ENCODE data around the gene TEPSIN. TPM values are rescaled to one million over a fixed set of nuclear protein-coding genes. Genes with fewer than 3 reads are reported as not detected.

Gene TEPSIN
- total RNA-seq, 4 donors from 2014 or later, result 37.9 to 82.2 (median 64.9) TPM

DNA sequence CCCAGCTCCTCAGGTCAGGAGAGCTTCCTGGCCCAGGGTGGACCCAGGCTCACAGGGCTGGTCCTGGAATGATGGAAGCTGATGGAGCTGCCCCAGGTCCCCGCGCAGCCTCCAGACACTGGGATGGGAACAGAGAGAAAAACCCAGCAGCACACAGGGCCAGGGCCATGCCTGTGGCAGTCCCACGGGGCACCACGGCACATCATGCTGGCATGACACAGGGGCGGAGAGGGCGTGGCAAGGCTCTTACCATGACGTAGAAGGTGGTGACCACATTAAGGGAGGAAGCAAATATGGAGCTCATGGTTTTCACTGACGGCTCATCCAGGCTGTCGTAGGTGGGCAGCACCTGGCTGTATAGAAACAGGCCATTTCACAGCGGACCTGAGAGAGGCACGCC lies 37.9 kb upstream of the TEPSIN start:
- 75 to 77% methylated on average over 11 of the region's 11 CpGs for WGBS, 2 donors
- no peak for DNase-seq
- Histone ChIP-seq H3K9me3 (no peaks in the 10 kb centered on the region), H3K4me3 (replicated peaks in 1 of 3) (no peak overlapping the region), H3K27me3 (no peaks in the 10 kb centered on the region), H3K36me3 (peaks cover 33 to 44% of the 10 kb centered on the region in 2 donors), H3K4me1 (peaks cover 14 to 22% of the 10 kb centered on the region in 2 donors), H3K27ac (no peak overlapping the region)
- intact Hi-C loops (cut with DNase I), result no loop called here
- TF ChIP-seq, protein P1, sequence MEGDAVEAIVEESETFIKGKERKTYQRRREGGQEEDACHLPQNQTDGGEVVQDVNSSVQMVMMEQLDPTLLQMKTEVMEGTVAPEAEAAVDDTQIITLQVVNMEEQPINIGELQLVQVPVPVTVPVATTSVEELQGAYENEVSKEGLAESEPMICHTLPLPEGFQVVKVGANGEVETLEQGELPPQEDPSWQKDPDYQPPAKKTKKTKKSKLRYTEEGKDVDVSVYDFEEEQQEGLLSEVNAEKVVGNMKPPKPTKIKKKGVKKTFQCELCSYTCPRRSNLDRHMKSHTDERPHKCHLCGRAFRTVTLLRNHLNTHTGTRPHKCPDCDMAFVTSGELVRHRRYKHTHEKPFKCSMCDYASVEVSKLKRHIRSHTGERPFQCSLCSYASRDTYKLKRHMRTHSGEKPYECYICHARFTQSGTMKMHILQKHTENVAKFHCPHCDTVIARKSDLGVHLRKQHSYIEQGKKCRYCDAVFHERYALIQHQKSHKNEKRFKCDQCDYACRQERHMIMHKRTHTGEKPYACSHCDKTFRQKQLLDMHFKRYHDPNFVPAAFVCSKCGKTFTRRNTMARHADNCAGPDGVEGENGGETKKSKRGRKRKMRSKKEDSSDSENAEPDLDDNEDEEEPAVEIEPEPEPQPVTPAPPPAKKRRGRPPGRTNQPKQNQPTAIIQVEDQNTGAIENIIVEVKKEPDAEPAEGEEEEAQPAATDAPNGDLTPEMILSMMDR (IDR thresholded peaks at IDR 0.05), result no peak
- TF ChIP-seq POLR2A (IDR thresholded peaks at IDR 0.05), result no peak

DNA sequence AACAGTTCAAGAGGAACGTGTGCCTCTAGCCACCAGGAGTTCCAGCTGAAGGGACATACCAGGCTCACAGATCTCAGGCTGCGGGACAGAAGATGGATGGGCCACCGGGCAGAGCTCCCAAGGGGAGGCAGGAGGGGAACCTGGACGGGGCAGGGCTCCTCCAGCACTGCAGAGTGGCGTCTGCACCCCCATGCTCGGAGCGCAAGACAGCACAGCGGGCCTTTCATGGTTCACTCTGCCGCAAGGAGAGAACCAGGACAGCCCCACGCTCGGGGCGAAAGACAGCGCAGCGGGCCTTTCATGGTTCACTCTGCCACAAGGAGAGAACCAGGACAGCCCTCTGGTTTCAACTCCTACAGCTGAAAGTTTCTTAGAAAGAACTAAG lies 35.6 kb upstream of the TEPSIN start:
- 99 to 100% methylated on average over 10 to 12 of the region's 14 CpGs for WGBS, 2 donors
- no peak overlapping the region for H3K4me3 ChIP-seq (replicated peaks in 1 of 3)
- intact Hi-C loops (cut with DNase I), result no loop called here
- H3K36me3 ChIP-seq, result peaks cover 45% of the 10 kb centered on the region in 2 donors
- H3K4me1 ChIP-seq, result peaks cover 14 to 22% of the 10 kb centered on the region in 2 donors
- H3K27me3 ChIP-seq, result no peaks in the 10 kb centered on the region
- DNase-seq, result no peak
- no peak for TF ChIP-seq POLR2A (IDR thresholded peaks at IDR 0.05)
- TF ChIP-seq, protein P1 (IDR thresholded peaks at IDR 0.05), result no peak
- no peaks in the 10 kb centered on the region for H3K9me3 ChIP-seq
- no peak overlapping the region for H3K27ac ChIP-seq

DNA sequence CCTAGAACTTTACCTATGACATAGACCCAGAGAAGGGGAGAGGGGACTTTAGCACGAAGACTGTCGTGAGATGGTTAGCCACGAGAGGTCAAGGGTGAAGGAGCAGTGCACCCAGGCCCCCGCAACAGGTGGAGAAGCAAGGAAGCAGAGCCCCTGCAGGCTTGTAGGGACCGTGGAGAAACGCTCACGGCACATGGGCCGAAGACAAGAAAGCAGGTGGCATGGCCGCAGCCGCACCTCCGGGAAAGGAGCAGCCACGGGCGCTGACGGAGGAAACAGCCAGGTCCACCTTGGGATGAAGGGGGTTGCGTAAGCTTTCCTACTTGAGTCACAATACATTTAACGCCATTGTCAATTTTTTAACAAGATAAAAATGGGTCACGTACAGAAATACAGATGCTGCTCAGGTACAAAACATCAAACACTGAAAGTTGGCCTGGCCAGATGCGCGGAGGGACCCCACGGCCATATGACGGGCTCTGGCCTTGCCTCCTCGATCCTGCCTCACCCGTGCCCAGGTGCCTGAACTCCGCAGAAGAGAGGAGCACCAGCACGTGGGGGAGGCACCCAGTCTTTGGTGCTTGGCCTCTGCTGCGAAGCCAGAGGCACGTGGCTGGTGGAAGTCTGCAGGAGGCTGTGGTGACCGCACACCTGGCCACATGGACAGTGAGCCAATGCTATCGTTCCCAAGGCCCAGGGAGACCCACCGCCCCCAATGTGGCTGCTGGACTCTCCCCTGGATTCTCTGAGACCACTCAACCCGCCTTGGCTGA lies 35.0 kb upstream of the TEPSIN start:
- H3K36me3 ChIP-seq, result peaks cover 39 to 44% of the 10 kb centered on the region in 2 donors
- DNase-seq, result no peak
- peaks cover 14 to 22% of the 10 kb centered on the region in 2 donors for H3K4me1 ChIP-seq
- no peaks in the 10 kb centered on the region for H3K9me3 ChIP-seq
- TF ChIP-seq POLR2A (IDR thresholded peaks at IDR 0.05), result no peak
- TF ChIP-seq, protein P1 (IDR thresholded peaks at IDR 0.05), result no peak
- no peak overlapping the region for H3K27ac ChIP-seq
- intact Hi-C loops (cut with DNase I), result no loop called here
- H3K27me3 ChIP-seq, result no peaks in the 10 kb centered on the region
- H3K4me3 ChIP-seq (replicated peaks in 1 of 3), result no peak overlapping the region
- WGBS, 2 donors, result 94 to 96% methylated on average over 26 to 27 of the region's 31 CpGs

DNA sequence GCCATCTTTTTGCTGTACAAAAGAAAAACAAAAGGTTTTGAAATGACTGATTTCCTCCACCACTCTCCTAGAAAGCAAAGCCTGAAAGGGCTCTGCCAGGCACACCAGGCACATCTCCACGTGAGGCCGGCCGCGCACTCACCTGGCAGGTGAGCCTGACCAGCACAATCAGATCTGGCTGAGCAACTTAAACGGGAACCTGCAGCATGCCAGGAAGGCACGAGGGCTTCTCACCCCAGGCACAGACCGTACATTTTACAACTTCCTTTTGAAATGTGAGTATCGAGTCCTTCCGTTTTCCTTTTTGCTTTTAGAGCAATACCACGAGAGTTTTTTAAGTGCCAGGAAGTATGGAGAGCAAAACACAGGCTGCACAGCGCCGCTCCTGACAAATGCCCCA lies 33.8 kb upstream of the TEPSIN start:
- no peaks in the 10 kb centered on the region for H3K9me3 ChIP-seq
- no peak overlapping the region for H3K4me3 ChIP-seq (replicated peaks in 1 of 3)
- peaks cover 37 to 44% of the 10 kb centered on the region in 2 donors for H3K36me3 ChIP-seq
- WGBS, 2 donors, result 87 to 89% methylated on average over 12 of the region's 12 CpGs
- no peaks in the 10 kb centered on the region for H3K27me3 ChIP-seq
- no peak for DNase-seq
- intact Hi-C loops (cut with DNase I), result no loop called here
- TF ChIP-seq POLR2A (IDR thresholded peaks at IDR 0.05), result no peak
- TF ChIP-seq, protein P1 (IDR thresholded peaks at IDR 0.05), result no peak
- H3K4me1 ChIP-seq, result peaks cover 10 to 11% of the 10 kb centered on the region in 2 donors
- no peak overlapping the region for H3K27ac ChIP-seq

DNA sequence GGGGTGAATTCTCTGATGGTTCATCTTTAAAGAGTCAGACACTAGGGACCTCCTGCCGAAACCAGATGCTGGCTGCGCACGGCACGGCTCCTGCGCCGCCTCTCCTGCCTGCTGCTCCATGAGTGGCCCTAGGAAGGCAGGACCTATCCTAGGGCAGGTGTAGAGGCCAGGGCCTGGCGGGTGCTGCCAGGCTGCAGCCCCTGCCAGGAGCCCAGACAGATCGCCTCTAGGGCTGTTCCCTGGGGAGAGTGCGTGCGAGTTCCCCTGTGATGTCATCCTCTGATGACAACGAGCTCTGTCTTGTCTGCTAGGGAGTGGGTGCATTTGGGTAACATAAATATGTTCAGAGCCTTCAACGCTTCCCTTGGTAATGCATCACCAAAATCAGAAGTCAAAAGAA lies 32.4 kb upstream of the TEPSIN start:
- Histone ChIP-seq H3K9me3 (no peaks in the 10 kb centered on the region), H3K4me3 (replicated peaks in 1 of 3) (no peak overlapping the region), H3K27ac (no peak overlapping the region), H3K27me3 (no peaks in the 10 kb centered on the region), H3K36me3 (peaks cover 36 to 44% of the 10 kb centered on the region in 2 donors), H3K4me1 (no peaks in the 10 kb centered on the region)
- DNase-seq, result no peak
- TF ChIP-seq, protein P1 (IDR thresholded peaks at IDR 0.05), result no peak
- TF ChIP-seq POLR2A (IDR thresholded peaks at IDR 0.05), result no peak
- intact Hi-C loops (cut with DNase I), result no loop called here
- 94 to 97% methylated on average over 7 to 11 of the region's 12 CpGs for WGBS, 2 donors
